ENCODE data around the gene C16orf95. TPM values are rescaled to one million over a fixed set of nuclear protein-coding genes. Genes with fewer than 3 reads are reported as not detected.

The C16orf95 gene
- total RNA-seq, 1 experiment from 2014 or later, result 12.0 TPM

GRCh38 chr16:87350681-87351319 lies 33.6 kb upstream of the C16orf95 start:
- H3K9me2 ChIP-seq (replicated peaks; ENCODE audit: insufficient read depth, low read length), result no peaks in the 10 kb centered on the region
- peaks cover 67% of the 10 kb centered on the region for H3K79me2 ChIP-seq (ENCODE audit: low read length)
- H4K20me1 ChIP-seq (ENCODE audit: insufficient read depth, low read depth, low read length), result peaks cover 7% of the 10 kb centered on the region; the same call in 1 of the 2 replicates

GRCh38 chr16:87350031-87350430 lies 32.8 kb upstream of the C16orf95 start:
- no peak overlapping the region for H3K27ac ChIP-seq (ENCODE audit: low read length)
- no peaks in the 10 kb centered on the region for H3K9me2 ChIP-seq (replicated peaks; ENCODE audit: insufficient read depth, low read length)
- H3K36me3 ChIP-seq (ENCODE audit: insufficient read depth, low read length), result no peaks in the 10 kb centered on the region; the same call in 1 of the 2 replicates
- H3K9me3 ChIP-seq (ENCODE audit: low read length), result no peaks in the 10 kb centered on the region
- H2AFZ ChIP-seq (ENCODE audit: low read length), result no peak overlapping the region
- no peaks in the 10 kb centered on the region for H3K27me3 ChIP-seq (ENCODE audit: low read length)
- no peak overlapping the region for H3K9ac ChIP-seq (ENCODE audit: low read length)
- peaks cover 11% of the 10 kb centered on the region; the same call in 1 of the 2 replicates for H4K20me1 ChIP-seq (ENCODE audit: insufficient read depth, low read depth, low read length)
- H3K79me2 ChIP-seq (ENCODE audit: low read length), result peaks cover 59% of the 10 kb centered on the region
- no peaks in the 10 kb centered on the region for H3K4me1 ChIP-seq (ENCODE audit: low read length)
- H3K4me3 ChIP-seq (ENCODE audit: low read length), result no peak overlapping the region
- H3K4me2 ChIP-seq (ENCODE audit: low read depth, low read length, poor library complexity, severe bottlenecking), result no peak overlapping the region
- no peak for DNase-seq

More at GRCh38 chr16:87350681-87351319, 33.6 kb upstream of the C16orf95 start:
- H3K27me3 ChIP-seq (ENCODE audit: low read length), result no peaks in the 10 kb centered on the region
- no peak overlapping the region for H3K4me2 ChIP-seq (ENCODE audit: low read depth, low read length, poor library complexity, severe bottlenecking)
- no peaks in the 10 kb centered on the region for H3K4me1 ChIP-seq (ENCODE audit: low read length)
- no peaks in the 10 kb centered on the region for H3K9me3 ChIP-seq (ENCODE audit: low read length)
- H3K27ac ChIP-seq (ENCODE audit: low read length), result no peak overlapping the region
- H2AFZ ChIP-seq (ENCODE audit: low read length), result no peak overlapping the region
- H3K4me3 ChIP-seq (ENCODE audit: low read length), result no peak overlapping the region
- H3K36me3 ChIP-seq (ENCODE audit: insufficient read depth, low read length), result no peaks in the 10 kb centered on the region; the same call in 1 of the 2 replicates
- H3K9ac ChIP-seq (ENCODE audit: low read length), result no peak overlapping the region
- no peak for DNase-seq

DNA sequence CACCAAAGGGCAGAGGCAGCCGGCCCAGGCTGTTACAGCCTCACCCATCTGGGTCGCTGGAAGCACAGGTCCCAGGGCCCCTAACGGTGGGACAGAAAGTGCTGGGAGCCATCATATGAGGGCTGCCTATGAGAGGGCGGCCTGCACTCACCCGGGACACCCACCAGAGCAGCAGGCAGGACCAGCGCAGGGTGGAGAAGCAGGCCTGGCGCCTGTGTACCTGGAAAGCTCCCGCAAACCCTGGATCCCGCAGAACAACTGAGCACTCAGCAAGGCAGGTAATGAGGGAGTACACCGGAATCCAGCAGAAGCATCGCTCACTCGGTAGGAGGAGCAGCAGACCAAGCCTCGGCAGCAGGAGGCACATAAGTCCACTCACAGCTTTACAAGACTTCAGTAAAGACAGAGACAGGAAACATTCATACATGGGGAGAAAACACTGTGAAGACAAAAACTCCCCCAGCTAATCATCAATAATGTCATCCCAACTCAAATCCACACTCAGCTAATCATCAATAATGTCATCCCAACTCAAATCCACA lies 31.5 kb upstream of the C16orf95 start:
- H3K36me3 ChIP-seq (ENCODE audit: insufficient read depth, low read length), result no peaks in the 10 kb centered on the region; the same call in 1 of the 2 replicates
- no peak overlapping the region for H3K4me2 ChIP-seq (ENCODE audit: low read depth, low read length, poor library complexity, severe bottlenecking)
- H3K27ac ChIP-seq (ENCODE audit: low read length), result no peak overlapping the region
- H3K4me3 ChIP-seq (ENCODE audit: low read length), result no peak overlapping the region
- H3K9me3 ChIP-seq (ENCODE audit: low read length), result no peaks in the 10 kb centered on the region
- peaks cover 11% of the 10 kb centered on the region; the same call in 1 of the 2 replicates for H4K20me1 ChIP-seq (ENCODE audit: insufficient read depth, low read depth, low read length)
- H3K4me1 ChIP-seq (ENCODE audit: low read length), result no peaks in the 10 kb centered on the region
- no peak overlapping the region for H2AFZ ChIP-seq (ENCODE audit: low read length)
- H3K79me2 ChIP-seq (ENCODE audit: low read length), result peaks cover 57% of the 10 kb centered on the region
- DNase-seq, result no peak
- H3K27me3 ChIP-seq (ENCODE audit: low read length), result no peaks in the 10 kb centered on the region
- no peak overlapping the region for H3K9ac ChIP-seq (ENCODE audit: low read length)
- H3K9me2 ChIP-seq (replicated peaks; ENCODE audit: insufficient read depth, low read length), result no peaks in the 10 kb centered on the region

DNA sequence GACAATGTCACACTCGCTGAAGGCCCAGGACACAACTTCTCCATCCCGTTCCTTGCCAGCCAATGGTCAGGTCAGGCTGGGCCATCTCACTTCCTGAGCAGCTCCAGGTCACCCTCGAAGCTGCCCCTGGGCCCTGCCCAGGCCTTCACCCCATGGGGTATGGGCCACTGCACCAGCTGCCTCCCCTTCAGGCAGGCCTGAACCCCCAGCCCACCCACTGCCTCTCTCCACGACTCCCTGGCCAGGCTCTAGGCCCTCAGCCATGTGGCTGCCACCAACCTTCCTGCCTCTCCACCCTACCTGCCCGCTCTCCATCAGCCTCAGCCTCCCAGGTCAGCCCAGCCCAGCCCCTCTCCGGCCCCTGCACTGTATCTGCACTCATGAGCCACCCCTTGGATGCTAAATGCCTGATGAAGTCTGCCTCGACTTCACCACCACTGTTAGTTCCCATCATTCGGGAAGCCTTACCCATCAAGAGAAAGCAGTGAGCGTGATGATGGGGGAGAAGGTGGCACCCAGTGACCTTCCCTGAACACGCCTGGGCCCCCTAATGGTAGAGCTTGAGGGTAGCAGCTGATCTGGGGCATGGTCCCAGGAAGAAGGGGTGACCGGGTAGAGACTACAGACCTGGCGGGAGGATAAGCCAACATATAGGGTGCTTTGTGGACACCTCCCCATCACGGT lies 30.9 kb upstream of the C16orf95 start:
- no peak for DNase-seq
- Histone ChIP-seq H3K27ac (ENCODE audit: low read length) (no peak overlapping the region), H3K9me2 (replicated peaks; ENCODE audit: insufficient read depth, low read length) (no peaks in the 10 kb centered on the region), H3K36me3 (ENCODE audit: insufficient read depth, low read length) (no peaks in the 10 kb centered on the region; the same call in 1 of the 2 replicates), H3K4me3 (ENCODE audit: low read length) (no peak overlapping the region), H2AFZ (ENCODE audit: low read length) (no peak overlapping the region), H3K4me2 (ENCODE audit: low read depth, low read length, poor library complexity, severe bottlenecking) (no peak overlapping the region), H3K79me2 (ENCODE audit: low read length) (peaks cover 55% of the 10 kb centered on the region), H3K9ac (ENCODE audit: low read length) (no peak overlapping the region), H3K27me3 (ENCODE audit: low read length) (no peaks in the 10 kb centered on the region), H3K4me1 (ENCODE audit: low read length) (no peaks in the 10 kb centered on the region), H3K9me3 (ENCODE audit: low read length) (no peaks in the 10 kb centered on the region), H4K20me1 (ENCODE audit: insufficient read depth, low read depth, low read length) (peaks cover 9% of the 10 kb centered on the region; the same call in 1 of the 2 replicates)

DNA sequence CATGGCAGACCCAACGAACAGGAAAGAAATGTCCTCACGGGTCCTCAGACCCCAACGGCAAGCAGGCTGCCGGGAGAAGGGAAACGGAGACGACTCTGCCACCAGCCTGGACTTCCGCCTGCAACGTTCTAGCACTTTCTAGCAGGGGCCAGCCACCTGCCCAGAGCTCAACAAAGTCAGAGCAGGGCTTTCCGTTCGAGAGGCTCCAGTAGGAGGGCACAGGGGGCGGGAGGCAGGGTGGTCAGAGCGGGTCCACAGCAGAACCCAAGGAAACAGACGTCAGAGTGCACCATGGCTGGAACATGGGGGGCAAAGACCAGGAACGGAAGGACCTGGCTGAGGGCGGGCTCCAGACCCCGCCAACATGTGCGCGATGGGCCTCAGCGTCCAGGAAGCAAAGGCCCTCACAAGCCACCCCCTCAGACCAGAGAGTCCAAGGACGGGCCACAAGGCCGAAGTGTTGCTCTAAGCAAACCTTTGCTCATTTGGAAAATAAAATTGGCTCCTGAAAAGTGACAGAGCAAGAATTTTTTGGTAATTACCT lies 29.4 kb upstream of the C16orf95 start:
- no peak overlapping the region for H3K4me3 ChIP-seq (ENCODE audit: low read length)
- H2AFZ ChIP-seq (ENCODE audit: low read length), result no peak overlapping the region
- H3K4me1 ChIP-seq (ENCODE audit: low read length), result no peaks in the 10 kb centered on the region
- H3K36me3 ChIP-seq (ENCODE audit: insufficient read depth, low read length), result no peaks in the 10 kb centered on the region; the same call in none of the 2 replicates
- H3K27me3 ChIP-seq (ENCODE audit: low read length), result no peaks in the 10 kb centered on the region
- H3K79me2 ChIP-seq (ENCODE audit: low read length), result peaks cover 44% of the 10 kb centered on the region
- H3K9me2 ChIP-seq (replicated peaks; ENCODE audit: insufficient read depth, low read length), result no peaks in the 10 kb centered on the region
- DNase-seq, result no peak
- H4K20me1 ChIP-seq (ENCODE audit: insufficient read depth, low read depth, low read length), result 0 out of 2 replicates have a peak, but pooled peaks cover 8% of the 10 kb centered on the region
- H3K27ac ChIP-seq (ENCODE audit: low read length), result no peak overlapping the region
- H3K4me2 ChIP-seq (ENCODE audit: low read depth, low read length, poor library complexity, severe bottlenecking), result no peak overlapping the region
- no peaks in the 10 kb centered on the region for H3K9me3 ChIP-seq (ENCODE audit: low read length)
- H3K9ac ChIP-seq (ENCODE audit: low read length), result no peak overlapping the region

DNA sequence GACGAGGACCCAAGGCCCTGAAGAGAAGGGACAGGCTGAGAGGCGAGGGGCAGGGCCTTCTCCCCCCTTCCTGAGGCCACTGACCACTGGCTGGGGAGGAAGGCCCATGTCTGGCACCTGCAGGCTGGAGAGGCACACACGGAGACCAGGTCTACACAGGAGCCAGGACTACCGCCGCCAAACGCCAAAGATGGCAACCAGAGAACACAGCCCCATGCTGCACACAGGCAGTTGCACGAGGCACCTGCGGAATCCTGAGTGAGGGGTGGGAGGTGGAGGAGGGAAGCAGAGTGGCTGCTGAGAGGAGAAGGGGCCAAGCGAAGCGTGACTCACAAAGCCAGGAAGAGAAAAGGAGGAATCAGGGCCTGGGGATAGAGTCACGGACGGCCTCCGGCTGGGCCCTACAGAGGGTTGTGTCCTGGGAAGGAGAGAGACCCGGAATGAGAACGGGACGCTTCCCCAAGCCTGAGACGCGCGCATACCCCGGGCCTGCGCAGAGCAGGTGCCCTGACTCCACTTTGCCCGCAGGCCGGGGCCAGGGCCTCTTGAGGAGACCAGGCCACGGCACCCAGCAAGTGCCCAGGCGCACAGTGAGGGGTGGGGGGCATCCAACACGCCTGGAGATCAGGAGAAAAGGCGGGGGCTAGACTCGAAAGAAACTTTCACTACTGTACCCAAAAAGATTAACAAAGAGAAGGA lies 28.7 kb upstream of the C16orf95 start:
- Histone ChIP-seq H3K4me2 (ENCODE audit: low read depth, low read length, poor library complexity, severe bottlenecking) (no peak overlapping the region), H3K79me2 (ENCODE audit: low read length) (peaks cover 45% of the 10 kb centered on the region), H3K4me1 (ENCODE audit: low read length) (no peaks in the 10 kb centered on the region), H4K20me1 (ENCODE audit: insufficient read depth, low read depth, low read length) (0 out of 2 replicates have a peak, but pooled peaks cover 8% of the 10 kb centered on the region), H2AFZ (ENCODE audit: low read length) (no peak overlapping the region), H3K9me2 (replicated peaks; ENCODE audit: insufficient read depth, low read length) (no peaks in the 10 kb centered on the region), H3K4me3 (ENCODE audit: low read length) (no peak overlapping the region), H3K36me3 (ENCODE audit: insufficient read depth, low read length) (peaks cover 2% of the 10 kb centered on the region), H3K9me3 (ENCODE audit: low read length) (no peaks in the 10 kb centered on the region), H3K27ac (ENCODE audit: low read length) (no peak overlapping the region), H3K9ac (ENCODE audit: low read length) (no peak overlapping the region), H3K27me3 (ENCODE audit: low read length) (no peaks in the 10 kb centered on the region)
- DNase-seq, result no peak

DNA sequence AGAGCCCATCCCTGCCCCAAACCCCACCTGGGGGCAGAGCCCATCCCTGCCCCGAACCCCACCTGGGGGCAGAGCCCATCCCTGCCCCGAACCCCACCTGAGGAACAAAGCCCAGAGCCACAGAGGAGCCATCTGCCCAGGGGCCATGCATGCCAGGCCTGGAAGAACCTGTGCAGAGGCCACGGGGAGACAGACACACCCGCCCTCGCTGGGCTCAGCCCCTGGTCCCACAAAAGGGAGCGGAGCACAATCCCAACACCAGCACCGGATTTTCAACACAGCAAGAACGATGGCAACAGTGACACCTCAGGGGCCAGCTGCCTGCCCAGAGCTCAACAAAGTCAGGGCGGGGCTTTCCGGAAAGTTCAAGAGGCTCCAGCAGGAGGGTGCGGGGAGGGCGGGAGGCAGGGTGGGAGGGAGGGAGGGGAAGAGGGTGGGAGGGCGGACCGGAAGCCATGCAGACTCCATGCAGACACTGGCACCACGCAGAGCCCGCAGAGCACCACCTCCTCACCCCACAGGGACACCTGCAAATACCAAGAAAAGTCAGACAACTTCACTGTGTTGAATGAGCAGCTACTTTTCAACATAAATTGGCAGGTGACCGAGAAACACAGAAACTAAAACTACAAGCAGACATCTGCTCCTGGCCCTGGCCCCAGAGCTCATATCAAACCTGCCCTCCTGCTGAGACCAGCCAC lies 27.9 kb upstream of the C16orf95 start:
- DNase-seq, result no peak
- Histone ChIP-seq H3K27ac (ENCODE audit: low read length) (no peak overlapping the region), H3K36me3 (ENCODE audit: insufficient read depth, low read length) (peaks cover 4% of the 10 kb centered on the region)

More for the DNA sequence above, 27.9 kb upstream of the C16orf95 start:
- Histone ChIP-seq H4K20me1 (ENCODE audit: insufficient read depth, low read depth, low read length) (0 out of 2 replicates have a peak, but pooled peaks cover 8% of the 10 kb centered on the region), H3K4me2 (ENCODE audit: low read depth, low read length, poor library complexity, severe bottlenecking) (no peak overlapping the region), H3K27me3 (ENCODE audit: low read length) (no peaks in the 10 kb centered on the region), H3K9me2 (replicated peaks; ENCODE audit: insufficient read depth, low read length) (no peaks in the 10 kb centered on the region), H2AFZ (ENCODE audit: low read length) (no peak overlapping the region), H3K79me2 (ENCODE audit: low read length) (peaks cover 42% of the 10 kb centered on the region), H3K4me3 (ENCODE audit: low read length) (no peak overlapping the region), H3K9ac (ENCODE audit: low read length) (no peak overlapping the region), H3K9me3 (ENCODE audit: low read length) (no peaks in the 10 kb centered on the region), H3K4me1 (ENCODE audit: low read length) (no peaks in the 10 kb centered on the region)
